Fibroblast of villous mesenchyme (primary cell): ENCODE results near the gene ATP2A3. TPM values are rescaled to one million over a fixed set of nuclear protein-coding genes. Genes with fewer than 3 reads are reported as not detected.
A peak's percentile ranks its signal among the peaks of the same experiment; 100 is the strongest.

ENCODE experiments used
- DNase-seq: peaks from one replicate; pipeline ENCODE4 v3.0.0-alpha.2; 2010; ENCODE audit warnings: low read depth
- H3K4me3 ChIP-seq: 2 replicates; pipeline ENCODE4 v1.5.1; 2011; ENCODE audit warnings: low read depth, mild to moderate bottlenecking, low read length
- CTCF ChIP-seq: IDR thresholded peaks from 2 replicates; pipeline ENCODE4 v1.5.1; 2012; ENCODE audit warnings: low read depth, mild to moderate bottlenecking, low read length; ENCODE audit not compliant: insufficient read depth
- total RNA-seq: library from RNA; depleted of rRNA; stranded (reverse); fragments of >200 nt; gene quantifications from 2 replicates; pipeline ENCODE4 v1.2.3, GENCODE V29; 2012

ATP2A3 gene
- total RNA-seq, 1 donor, result 0.43 TPM

DNA sequence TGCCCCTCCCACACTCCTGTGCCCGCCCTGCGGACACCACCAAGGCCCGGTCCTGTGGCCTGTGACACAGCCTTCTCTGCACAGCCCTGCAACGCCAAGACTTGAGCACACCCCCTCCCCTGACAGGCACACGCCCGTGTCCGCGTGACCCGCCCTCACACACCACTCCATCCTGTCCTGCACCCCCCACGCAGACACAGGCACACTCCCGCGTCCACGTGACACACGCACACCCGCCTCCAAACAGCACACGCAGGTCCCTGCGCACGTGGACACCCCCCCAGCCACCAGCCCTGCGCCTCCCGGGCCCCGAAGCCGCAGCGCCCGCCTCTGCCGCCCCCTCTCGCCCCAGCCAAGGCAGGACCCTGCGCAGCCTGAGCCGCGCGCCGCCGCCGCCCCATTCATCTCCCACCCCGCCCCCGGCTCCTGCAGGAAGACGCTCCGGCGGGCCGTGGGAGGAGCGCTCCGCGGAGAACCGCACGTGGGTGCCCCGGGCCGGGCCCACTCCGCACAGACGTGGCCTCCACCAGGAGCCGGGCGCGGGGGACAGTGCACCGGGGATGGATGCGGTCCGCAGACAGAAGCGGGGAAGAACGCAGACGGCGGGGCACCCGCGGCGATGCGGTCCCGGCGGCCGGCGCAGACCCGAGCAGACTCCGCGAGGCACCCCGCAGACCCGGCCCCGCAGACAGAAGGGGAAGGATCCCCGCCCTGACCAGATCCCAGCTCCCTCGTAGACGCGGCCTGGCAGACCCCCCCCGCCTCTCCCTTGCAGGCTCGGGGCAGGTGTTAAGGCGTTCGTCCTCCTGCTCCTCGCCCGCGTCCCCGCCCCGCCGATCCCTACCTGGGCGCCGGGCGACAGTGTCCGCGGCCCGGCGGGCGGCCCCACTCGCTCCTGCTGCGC, 71.9 kb downstream of the ATP2A3 start:
- peak overlapping the region; percentile 61 for H3K4me3 ChIP-seq
- TF ChIP-seq CTCF, result no peak
- DNase-seq, result peak; percentile 67

GRCh38 chr17:3891626-3892094, 72.6 kb downstream of the ATP2A3 start:
- no peak for DNase-seq
- TF ChIP-seq CTCF, result no peak
- peak overlapping the region; percentile 61 for H3K4me3 ChIP-seq

DNA sequence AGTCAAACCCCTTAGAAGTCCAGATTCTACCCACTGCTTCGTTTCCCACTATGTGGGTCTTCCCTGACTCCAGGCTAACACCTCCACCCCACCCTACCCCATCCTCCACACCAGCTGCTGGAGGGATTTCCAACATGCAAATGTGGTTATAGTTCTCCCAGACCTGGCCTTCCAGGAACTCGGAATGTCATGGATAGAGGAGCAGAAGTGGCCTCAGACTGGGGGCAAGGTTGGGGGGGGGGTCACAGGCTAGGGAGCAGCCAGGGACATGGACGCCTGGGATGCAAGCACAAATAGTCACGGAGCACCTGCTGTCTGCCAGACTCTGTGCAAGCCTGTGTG, 73.4 kb downstream of the ATP2A3 start:
- no peak overlapping the region for H3K4me3 ChIP-seq
- DNase-seq, result no peak
- TF ChIP-seq CTCF, result no peak

- no peak for TF ChIP-seq CTCF
- H3K4me3 ChIP-seq, result no peak overlapping the region
- peak; percentile 73 for DNase-seq
Measured at GRCh38 chr17:3890082-3890877, 74.0 kb downstream of the ATP2A3 start.

- H3K4me3 ChIP-seq, result no peak overlapping the region
- TF ChIP-seq CTCF, result no peak
- no peak for DNase-seq
Measured at GRCh38 chr17:3889325-3890012, 74.8 kb downstream of the ATP2A3 start.

DNA sequence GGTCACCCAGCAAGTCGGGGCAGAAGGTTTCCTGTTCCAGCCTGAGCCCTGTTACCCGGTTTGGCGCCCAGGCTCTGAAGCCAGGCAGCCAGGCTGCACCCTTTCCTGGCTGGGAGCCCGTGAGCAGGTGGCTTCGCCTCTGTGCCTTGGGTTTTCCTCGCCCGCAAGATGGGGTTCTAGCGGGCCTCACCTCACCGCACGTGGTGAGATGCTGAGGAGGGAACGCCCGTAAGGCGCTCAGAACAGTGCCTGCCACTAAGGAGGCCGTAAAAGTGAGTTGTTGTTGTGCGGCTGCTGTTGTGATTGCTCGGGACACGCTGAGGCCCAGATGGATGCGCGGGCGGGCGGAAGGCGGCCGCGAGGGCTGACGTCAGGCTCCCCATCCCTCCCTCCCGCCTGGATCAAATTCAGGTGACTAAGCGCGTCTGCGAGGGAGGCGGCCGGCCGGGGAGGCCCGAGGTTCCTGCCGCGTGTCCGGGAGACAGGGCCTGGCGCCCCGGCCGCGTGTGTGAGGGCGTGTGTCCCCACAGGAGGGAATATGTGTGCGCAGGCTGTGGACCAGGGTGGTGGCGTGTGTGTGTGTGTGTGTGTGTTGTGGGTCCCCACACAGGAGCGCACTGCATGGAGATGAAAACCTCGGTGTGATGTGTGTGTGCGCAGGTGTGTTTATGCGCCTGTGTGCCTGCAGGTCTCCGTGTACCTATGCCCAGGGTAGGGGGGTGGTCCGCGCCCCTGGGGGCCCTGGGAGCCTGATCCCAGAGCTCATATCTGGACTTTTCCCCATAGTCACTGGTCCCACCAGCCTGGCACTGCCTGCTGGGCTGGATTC, 75.7 kb downstream of the ATP2A3 start:
- no peak overlapping the region for H3K4me3 ChIP-seq
- no peak for TF ChIP-seq CTCF
- DNase-seq, result peak; percentile 92
